ENCODE results near the gene ZC3H13. TPM values are rescaled to one million over a fixed set of nuclear protein-coding genes. Genes with fewer than 3 reads are reported as not detected.

The ZC3H13 gene
- total RNA-seq, 1 donor from 2014 or later: 30.1 TPM

DNA sequence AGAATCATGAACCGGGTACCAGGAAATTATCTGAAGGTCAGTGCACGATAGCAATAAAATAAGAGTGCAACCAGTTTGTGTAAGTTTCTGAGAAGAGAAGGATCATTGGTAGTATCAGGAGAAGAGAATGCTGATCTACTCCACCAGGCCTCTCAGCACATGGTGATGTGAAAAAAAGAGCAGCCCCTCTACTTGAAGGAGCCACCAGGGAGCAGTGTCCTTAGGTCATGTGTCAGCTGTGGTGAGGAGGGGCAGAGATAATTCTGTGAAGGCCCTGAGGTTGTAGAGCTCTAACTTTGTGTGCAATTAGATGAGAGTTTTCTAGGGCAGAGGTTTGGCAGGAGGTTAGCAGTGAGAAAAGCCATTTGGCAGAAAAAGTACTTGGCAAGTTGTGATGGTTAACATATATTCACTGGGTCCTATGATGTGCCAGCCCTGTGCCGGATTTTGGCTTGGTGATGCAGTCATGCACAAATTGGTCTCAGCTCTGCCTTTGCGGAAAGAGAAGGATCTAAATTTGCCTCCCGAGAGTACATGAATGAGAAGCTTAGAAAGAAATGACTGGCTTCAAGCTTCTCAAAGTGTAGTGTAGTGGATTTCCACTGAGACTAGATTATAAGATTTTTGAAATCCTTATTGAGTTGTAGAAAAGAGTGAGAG, 19.2 kb upstream of the ZC3H13 start:
- no peak for DNase-seq (ENCODE audit: extremely low read depth, low read depth, low spot score)

DNA sequence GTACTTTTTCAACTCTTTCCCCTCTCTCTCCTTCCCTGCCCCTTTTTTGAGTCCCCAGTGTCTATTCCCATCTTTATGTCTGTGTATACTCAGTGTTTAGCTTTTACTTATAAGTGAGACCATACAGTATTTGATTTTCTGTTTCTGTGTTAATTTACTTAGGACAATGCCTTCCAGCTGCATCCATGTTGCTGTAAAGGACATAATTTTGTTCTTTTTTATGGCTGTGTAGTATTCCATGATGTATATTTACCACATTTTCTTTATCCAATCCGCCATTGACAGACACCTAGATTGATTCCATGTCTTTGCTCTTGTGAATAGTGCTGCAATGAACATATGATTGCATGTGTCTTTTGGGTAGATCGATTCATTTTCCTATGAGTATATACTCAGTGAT, 10.7 kb upstream of the ZC3H13 start:
- no peak for DNase-seq (ENCODE audit: extremely low read depth, low read depth, low spot score)

- DNase-seq (ENCODE audit: extremely low read depth, low read depth, low spot score): no peak
These were observed 9.6 kb upstream of the ZC3H13 start for GRCh38 chr13:46062185-46062584.

DNA sequence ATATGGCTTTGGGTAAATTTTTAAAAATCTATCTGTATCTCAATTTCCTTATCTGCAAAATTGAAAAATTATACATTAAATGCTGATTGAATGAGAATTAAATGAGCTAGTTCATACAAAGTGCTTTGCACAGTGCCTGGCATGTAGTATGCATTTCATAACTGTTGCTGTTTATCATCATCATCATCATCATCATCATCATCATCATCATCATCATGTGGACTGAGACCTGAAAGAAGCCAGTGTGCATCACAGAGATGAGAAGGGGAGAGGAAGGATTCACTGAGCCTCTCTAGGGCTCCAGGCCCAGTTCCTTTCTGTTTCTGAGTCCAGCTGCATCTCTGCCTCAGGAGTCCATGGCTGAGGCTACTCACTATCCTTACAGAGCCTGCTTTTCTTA, 6.9 kb upstream of the ZC3H13 start:
- no peak for DNase-seq (ENCODE audit: extremely low read depth, low read depth, low spot score)

DNA sequence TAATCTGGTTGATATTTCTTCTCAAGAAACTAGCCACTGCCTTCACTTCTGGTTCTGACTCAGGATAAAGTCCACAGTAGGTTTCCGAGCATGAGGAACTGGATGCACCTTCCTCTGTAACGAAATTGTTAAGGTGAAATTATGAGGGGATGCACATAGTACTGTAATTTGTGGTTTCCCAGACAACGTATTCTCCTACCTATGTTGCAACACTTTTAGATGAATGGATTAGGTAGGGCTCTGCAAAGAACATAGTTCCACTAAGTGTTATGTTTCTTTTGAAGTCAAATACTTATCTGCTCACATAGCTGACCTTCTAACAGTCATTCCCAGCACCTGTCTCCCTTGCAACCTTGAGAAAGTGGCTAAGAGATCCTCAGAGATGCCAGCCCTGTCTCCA, 5.7 kb upstream of the ZC3H13 start:
- DNase-seq (ENCODE audit: extremely low read depth, low read depth, low spot score): no peak

GRCh38 chr13:46057256-46058015, 4.9 kb upstream of the ZC3H13 start:
- DNase-seq (ENCODE audit: extremely low read depth, low read depth, low spot score): no peak

GRCh38 chr13:46053162-46054012, 841 bp upstream of the ZC3H13 start:
- DNase-seq (ENCODE audit: extremely low read depth, low read depth, low spot score): no peak

GRCh38 chr13:46051968-46052318, 603 bp downstream of the ZC3H13 start:
- DNase-seq (ENCODE audit: extremely low read depth, low read depth, low spot score): no peak

DNA sequence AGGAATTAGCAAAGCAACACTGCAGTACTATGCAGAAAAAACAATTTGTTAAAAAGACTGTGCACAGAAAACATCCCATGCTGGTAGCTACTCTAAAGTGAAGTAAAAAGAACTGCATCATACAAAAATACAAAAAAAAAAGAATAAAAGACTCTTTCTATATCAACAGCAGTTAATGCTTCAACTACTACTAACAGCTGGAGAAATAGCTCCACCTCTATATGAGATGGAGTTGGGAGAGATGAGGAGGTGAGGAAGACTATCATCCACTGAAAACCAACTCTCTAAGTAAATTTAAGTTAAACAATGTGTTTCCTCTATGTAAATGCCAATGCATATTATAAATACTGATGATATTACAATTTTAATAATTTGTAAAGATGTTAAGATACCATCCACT, 1.8 kb downstream of the ZC3H13 start:
- no peak for DNase-seq (ENCODE audit: extremely low read depth, low read depth, low spot score)

DNA sequence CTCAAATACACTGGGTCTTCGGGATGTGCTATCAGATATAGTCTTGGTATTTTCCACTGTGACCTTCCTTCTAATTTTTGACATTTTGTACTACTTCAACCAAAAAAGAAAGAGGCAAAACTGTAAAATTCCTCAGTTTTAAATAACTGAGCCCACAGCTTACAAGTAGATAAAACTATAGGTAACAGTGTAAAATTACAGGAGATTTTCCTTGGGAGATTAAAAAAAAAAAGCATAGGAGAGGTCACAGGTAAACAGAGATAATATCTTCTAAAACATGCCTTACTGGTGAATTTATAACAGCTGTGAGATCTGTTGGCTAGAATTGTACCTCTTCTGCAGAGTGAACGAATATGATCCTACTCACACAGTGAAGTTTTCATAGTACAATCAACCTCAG, 7.1 kb downstream of the ZC3H13 start:
- no peak for DNase-seq (ENCODE audit: extremely low read depth, low read depth, low spot score)

GRCh38 chr13:46043647-46044046, 8.9 kb downstream of the ZC3H13 start:
- DNase-seq (ENCODE audit: extremely low read depth, low read depth, low spot score): no peak

GRCh38 chr13:46041419-46041839, 11.1 kb downstream of the ZC3H13 start:
- no peak for DNase-seq (ENCODE audit: extremely low read depth, low read depth, low spot score)

GRCh38 chr13:46040763-46041162, 11.8 kb downstream of the ZC3H13 start:
- DNase-seq (ENCODE audit: extremely low read depth, low read depth, low spot score): no peak

GRCh38 chr13:46039411-46040182, 12.9 kb downstream of the ZC3H13 start:
- no peak for DNase-seq (ENCODE audit: extremely low read depth, low read depth, low spot score)

DNA sequence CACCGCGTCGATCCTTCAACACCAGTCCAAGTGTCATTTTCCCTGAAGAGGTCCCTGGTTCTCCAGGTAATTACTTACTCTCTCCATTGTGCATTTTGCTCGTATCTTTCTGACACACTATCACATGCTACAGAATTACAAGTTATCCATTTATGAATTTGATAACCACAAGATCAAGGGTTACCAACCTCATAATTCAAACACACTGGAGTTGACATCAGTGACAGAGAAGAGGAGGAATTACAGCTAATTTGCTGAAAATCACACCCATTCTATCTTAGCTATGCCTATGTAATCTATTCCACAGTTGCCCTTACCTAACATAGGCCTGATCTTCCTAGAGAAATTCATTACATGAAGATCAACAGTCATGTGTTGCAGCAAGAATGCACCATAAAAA, 14.2 kb downstream of the ZC3H13 start:
- no peak for DNase-seq (ENCODE audit: extremely low read depth, low read depth, low spot score)

- DNase-seq (ENCODE audit: extremely low read depth, low read depth, low spot score): no peak
These were observed 17.5 kb downstream of the ZC3H13 start for GRCh38 chr13:46035066-46035465.

- no peak for DNase-seq (ENCODE audit: extremely low read depth, low read depth, low spot score)
These were observed 20.2 kb downstream of the ZC3H13 start for GRCh38 chr13:46032341-46032740.

DNA sequence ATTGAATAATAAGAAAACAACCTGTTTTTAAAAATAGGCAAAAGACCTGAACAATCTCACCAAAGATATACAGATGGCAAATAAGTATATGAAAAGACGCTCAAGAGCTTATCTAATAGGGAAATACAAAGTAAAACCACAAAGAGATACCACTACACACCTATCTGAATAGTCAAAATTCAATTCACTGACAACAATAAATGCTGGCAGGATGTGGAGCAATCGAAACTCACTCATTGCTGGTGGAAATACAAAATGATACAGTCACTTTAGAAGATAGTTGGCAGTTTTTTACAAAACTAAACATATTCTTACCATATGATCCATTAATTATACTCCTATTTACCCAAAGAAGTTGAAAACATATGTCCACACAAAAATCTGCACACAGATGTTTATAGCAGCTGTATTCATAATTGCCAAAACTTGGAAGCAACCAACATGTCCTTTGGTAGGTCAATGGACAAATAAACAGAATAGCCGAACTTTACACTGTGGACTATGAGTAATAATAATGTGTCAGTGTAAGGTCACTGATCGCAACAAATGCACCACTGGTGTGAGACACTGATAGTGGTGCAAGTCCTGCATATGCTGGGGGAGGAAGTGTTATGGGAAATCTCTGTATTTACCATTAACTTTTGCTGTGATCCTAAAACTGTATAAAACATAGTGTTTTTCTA, 20.8 kb downstream of the ZC3H13 start:
- DNase-seq (ENCODE audit: extremely low read depth, low read depth, low spot score): no peak

- no peak for DNase-seq (ENCODE audit: extremely low read depth, low read depth, low spot score)
These were observed 27.4 kb downstream of the ZC3H13 start for GRCh38 chr13:46025157-46025556.

DNA sequence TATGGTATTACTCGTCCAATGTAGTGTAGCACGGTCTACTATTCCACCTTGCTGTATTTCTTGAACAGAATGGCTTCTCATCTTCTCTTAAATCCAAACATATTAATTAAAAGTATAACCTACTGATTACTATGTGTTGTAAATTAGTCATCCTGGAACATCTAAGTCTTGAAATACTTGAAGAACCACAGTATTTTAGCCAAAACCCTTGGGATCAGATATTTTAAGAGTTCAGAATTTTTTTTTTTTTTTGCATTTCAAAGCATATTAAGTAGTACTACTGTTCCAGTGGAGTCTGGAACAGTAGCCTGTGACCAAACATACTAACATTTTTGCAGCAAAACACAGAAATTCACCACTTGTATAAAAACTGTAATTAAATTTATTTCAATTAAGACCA, 30.1 kb downstream of the ZC3H13 start:
- no peak for DNase-seq (ENCODE audit: extremely low read depth, low read depth, low spot score)

All from glomerular endothelial cell (primary cell).